ENCODE results near the gene PPBP.

DNA sequence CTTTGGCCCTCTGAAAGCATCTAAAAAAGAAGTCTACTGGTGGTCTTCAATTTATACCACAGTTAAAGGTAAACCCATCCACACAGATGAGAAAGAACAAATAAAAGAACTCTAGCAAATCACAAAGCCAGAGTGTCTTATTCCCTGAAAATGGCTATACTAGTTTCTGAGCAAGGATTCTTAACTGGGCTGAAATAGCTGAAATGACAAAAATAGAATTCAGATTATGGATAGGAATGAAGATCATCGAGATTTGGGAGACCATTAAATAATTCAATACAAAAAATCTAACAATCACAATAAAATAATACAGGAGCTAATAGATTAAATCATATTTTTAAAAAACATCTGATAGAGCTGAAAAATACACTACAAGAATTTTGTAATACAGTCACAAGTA, 18.0 kb downstream of the PPBP start:
- no peak for TF ChIP-seq POLR2A (IDR thresholded peaks at IDR 0.05)
- TF ChIP-seq, protein P1, sequence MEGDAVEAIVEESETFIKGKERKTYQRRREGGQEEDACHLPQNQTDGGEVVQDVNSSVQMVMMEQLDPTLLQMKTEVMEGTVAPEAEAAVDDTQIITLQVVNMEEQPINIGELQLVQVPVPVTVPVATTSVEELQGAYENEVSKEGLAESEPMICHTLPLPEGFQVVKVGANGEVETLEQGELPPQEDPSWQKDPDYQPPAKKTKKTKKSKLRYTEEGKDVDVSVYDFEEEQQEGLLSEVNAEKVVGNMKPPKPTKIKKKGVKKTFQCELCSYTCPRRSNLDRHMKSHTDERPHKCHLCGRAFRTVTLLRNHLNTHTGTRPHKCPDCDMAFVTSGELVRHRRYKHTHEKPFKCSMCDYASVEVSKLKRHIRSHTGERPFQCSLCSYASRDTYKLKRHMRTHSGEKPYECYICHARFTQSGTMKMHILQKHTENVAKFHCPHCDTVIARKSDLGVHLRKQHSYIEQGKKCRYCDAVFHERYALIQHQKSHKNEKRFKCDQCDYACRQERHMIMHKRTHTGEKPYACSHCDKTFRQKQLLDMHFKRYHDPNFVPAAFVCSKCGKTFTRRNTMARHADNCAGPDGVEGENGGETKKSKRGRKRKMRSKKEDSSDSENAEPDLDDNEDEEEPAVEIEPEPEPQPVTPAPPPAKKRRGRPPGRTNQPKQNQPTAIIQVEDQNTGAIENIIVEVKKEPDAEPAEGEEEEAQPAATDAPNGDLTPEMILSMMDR (IDR thresholded peaks at IDR 0.05 in 4 of 5, conservative IDR thresholded peaks at IDR 0.05 in 1 of 5), result no peak
